Esophagus squamous epithelium (tissue), 5 donors: Measurements from ENCODE around the gene CMTM3. TPM values are rescaled to one million over a fixed set of nuclear protein-coding genes. Genes with fewer than 3 reads are reported as not detected.
"Not testable (repeated sequence)": the region's sequence is repeated elsewhere in the genome, so short reads cannot be mapped to it uniquely, and the experiment has no call there.

Experiments
- DNase-seq: peaks from one replicate; lab custom pipeline; 2025; lab: John Stamatoyannopoulos, UW
- H3K27ac ChIP-seq, 4 donors: fragments of 200-600 bp; sonication (generic); one replicate each; pipeline ENCODE4 v1.5.1; 2016 to 2019; ENCODE audit warnings: mild to moderate bottlenecking in 1 of 4
- H3K27me3 ChIP-seq, 4 donors: fragments of 200-600 bp; sonication (generic); 1 replicate in 3 of 4; 2 replicates in 1 of 4; pipeline versions ENCODE4 v1.5.1 to v1.6.0; 2017 to 2021; ENCODE audit warnings: antibody characterized with exemption in 1 of 4
- H3K36me3 ChIP-seq, 3 donors: fragments of 200-600 bp; sonication (generic); one replicate each; pipeline ENCODE4 v1.5.1; 2016 to 2019
- H3K4me1 ChIP-seq, 3 donors: fragments of 200-600 bp; sonication (generic); one replicate each; pipeline ENCODE4 v1.5.1; 2017 to 2019
- H3K4me3 ChIP-seq, 4 donors: fragments of 200-600 bp; sonication (generic); 1 replicate in 3 of 4; 2 replicates in 1 of 4; pipeline ENCODE4 v1.5.1; 2016 to 2019; ENCODE audit warnings: mild to moderate bottlenecking in 2 of 4, moderate library complexity in 1 of 4
- H3K9me3 ChIP-seq, 3 donors: fragments of 200-600 bp; sonication (generic); one replicate each; pipeline ENCODE4 v1.5.1; 2016 to 2019
- CTCF ChIP-seq, 6 experiments: fragments of 450-650 bp in 4 of 6; fragments of 200-600 bp in 2 of 6; sonication (generic) in 2 of 6; IDR thresholded peaks; one replicate each; pipeline ENCODE4 v1.5.1; 2016 to 2019; ENCODE audit warnings: antibody characterized with exemption in 6 of 6, mild to moderate bottlenecking in 4 of 6, moderate library complexity in 4 of 6
- POLR2A ChIP-seq, 4 donors: fragments of 450-650 bp; IDR thresholded peaks; one replicate each; pipeline ENCODE4 v1.6.1; 2017; ENCODE audit warnings: antibody characterized with exemption in 4 of 4, mild to moderate bottlenecking in 4 of 4, moderate library complexity in 3 of 4
- WGBS, 2 donors: methylation state at CpG; one replicate each; pipeline ENCODE4 v1.1.5; 2018; 5-methylcytosine and 5-hydroxymethylcytosine counted together
- intact Hi-C: fragments of 100-400 bp; cut with DNase I; formaldehyde crosslinking; loops from one replicate; pipeline ENCODE4 v1.15.0; 2022
- small RNA-seq, 4 donors: library from RNA; depleted of rRNA; stranded (forward); fragments of <200 nt; gene quantifications; one replicate each; pipeline ENCODE3, GENCODE V24; 2016
- total RNA-seq, 4 donors: library from RNA; depleted of rRNA; stranded (reverse); fragments of >200 nt; gene quantifications; one replicate each; pipeline ENCODE4 v1.1.0, GENCODE V29; 2016
- donor health status: DM: yes; HTN: yes; CAD: no.

Gene CMTM3
- total RNA-seq, 4 donors from 2014 or later = 4.0 to 19.6 (median 8.9) TPM

DNA sequence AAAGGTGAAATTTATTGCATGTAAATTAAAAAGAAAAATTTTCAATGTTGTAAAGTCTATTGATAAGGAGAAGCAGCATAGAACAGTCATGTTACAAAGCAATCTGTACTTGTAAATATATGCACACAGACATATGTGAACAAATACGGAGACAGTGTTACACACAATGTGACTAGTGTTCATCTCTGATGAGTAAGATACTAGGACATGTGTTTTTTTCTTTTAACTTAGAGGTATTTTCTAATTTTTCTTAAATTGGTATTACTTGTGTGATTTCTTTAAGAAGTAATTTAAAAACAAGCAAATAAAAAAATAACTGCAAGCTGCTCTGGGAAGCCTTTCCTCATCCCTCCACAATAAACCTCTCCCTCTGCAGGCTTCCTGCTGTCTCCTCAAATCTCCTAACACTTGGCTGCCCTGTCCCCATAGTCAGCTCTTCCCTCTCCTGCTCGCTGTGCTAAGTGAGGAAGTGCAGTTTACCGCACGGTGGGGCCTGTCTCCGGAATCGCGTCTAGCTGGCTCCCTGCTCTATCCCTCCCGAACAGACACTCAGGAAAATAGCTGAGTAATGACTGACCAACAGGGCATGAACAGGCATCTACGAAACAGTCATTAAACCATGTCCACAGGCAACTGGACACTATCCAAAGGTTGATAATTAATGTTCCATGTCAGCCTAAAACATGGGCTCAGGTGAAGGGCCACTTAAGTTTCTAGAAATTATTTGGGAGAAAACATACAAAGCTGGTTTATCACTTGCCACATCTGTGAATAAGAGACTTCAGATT is 56.1 kb downstream of the CMTM3 start:
- DNase-seq = no peak
- Histone ChIP-seq H3K4me3 (no peak overlapping the region), H3K36me3 (no peaks in the 10 kb centered on the region), H3K9me3 (no peaks in the 10 kb centered on the region), H3K4me1 (peaks cover 7 to 40% (median 20%) of the 10 kb centered on the region in 3 donors), H3K27me3 (no peaks in the 10 kb centered on the region), H3K27ac (peak overlapping the region; percentile 40 to 73 (median 71))
- WGBS, 2 donors = 9 to 20% methylated on average over 9 of the region's 9 CpGs
- TF ChIP-seq POLR2A (IDR thresholded peaks at IDR 0.05) (no peak), CTCF (IDR thresholded peaks at IDR 0.05) (peak in 2 of 6 experiments; percentile 7 to 18)
- intact Hi-C loops = no loop called here

DNA sequence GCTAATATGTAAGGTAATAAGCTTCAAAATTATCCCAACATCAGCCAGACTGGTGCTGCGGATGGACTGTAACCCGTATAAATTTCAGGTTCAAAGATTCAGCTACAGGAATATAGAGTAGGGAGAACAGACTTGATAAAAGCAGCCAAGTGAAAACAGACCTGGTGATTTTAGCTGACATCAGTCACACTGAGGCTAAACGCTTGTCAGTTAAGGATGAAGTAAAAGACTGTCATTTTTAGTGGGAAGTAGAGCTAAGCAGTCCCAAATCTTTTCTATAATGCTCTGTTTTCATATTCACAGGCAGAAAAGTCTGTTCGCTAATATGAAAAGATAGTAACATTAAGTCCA is 56.7 kb downstream of the CMTM3 start:
- Histone ChIP-seq H3K4me1 (peaks cover 7 to 40% (median 20%) of the 10 kb centered on the region in 3 donors), H3K9me3 (no peaks in the 10 kb centered on the region), H3K36me3 (no peaks in the 10 kb centered on the region), H3K27me3 (no peaks in the 10 kb centered on the region), H3K27ac (peak overlapping the region; percentile 40 to 73 (median 71)), H3K4me3 (no peak overlapping the region)
- intact Hi-C loops = no loop called here
- TF ChIP-seq POLR2A (IDR thresholded peaks at IDR 0.05) = no peak
- DNase-seq = no peak
- 62 to 74% methylated on average over 4 of the region's 4 CpGs for whole genome bisulfite sequencing, 2 donors

DNA sequence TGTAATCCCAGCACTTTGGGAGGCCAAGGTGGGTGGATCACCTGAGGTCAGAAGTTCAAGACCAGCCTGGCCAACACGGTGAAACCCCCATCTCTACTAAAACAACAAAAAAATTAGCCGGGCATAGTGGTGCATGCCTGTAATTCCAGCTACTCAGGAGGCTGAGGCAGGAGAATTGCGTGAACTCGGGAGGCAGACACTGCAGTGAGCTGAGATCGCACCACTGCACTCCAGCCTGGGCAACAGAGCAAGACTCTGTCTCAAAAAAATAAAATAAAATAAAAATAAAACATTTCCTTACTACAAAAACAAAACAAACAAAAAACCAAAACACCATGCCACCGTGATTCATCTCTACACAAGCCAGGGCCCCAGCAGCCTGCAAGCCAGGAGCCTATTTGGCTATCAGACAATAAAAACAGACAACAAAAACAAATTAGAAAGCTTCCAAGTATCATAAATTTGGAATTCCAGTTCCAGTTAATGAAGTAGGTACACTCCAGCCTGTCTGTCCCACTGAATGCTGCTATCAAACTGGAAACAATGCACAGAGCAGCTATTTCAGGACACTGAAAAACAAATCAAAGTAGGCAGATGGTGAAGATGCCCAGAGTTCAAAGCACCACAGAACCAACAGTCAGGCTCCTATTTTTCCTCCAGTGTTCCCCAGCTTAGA is 57.3 kb downstream of the CMTM3 start:
- H3K27me3 ChIP-seq, intact Hi-C loops, DNase-seq, H3K36me3 ChIP-seq, H3K9me3 ChIP-seq, H3K4me3 ChIP-seq: not testable (repeated sequence)
- Histone ChIP-seq H3K27ac (peak overlapping the region in 2 of 4 donors; percentile 73), H3K4me1 (peaks cover 7 to 40% (median 20%) of the 10 kb centered on the region in 3 donors)
- WGBS, 2 donors = 65 to 67% methylated on average over 6 of the region's 6 CpGs

DNA sequence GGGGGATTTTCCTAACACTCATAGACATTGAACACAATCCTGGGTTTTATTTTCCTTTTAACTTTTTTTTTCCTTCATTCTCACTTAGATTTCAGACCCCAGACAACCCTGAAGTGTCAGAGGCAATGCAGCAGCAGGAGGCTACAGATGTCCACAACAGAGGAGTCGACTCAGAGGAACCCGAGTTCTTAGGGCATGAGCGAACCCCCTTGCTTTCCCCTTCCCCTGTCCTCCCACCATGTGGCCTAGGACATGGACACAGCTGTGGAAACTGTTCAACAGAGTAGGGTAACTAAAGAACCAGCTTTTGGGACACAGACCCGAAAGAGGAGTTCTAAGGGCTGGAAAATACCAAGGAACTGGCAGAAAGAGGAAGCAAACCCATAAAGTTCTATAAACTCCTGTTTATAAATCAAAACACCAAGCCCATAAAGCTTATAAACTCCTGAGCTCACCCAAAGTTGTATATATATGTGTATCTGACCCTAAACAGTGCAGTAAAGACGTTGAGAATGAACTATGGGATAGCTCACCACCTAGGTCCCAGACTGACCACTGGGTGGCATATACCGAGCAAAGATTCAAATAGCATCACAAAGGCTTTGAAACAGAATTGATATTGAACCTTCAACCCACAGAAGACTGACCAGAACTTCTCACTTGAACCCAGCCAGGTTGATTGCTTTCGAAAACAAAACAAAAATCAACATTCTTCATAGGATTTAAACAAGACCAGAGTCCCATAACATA is 58.1 kb downstream of the CMTM3 start:
- no peak for DNase-seq
- 62 to 63% methylated on average over 7 of the region's 7 CpGs for WGBS, 2 donors
- peak overlapping the region in 1 of 4 donors; percentile 5 for H3K27ac ChIP-seq
- peak in 5 of 6 experiments; percentile 8 to 39 (median 32) for TF ChIP-seq CTCF (IDR thresholded peaks at IDR 0.05)
- TF ChIP-seq POLR2A (IDR thresholded peaks at IDR 0.05) = no peak
- intact Hi-C loops = no loop called here
- no peak overlapping the region for H3K4me3 ChIP-seq
- H3K36me3 ChIP-seq = no peaks in the 10 kb centered on the region
- no peaks in the 10 kb centered on the region for H3K9me3 ChIP-seq
- no peaks in the 10 kb centered on the region for H3K27me3 ChIP-seq
- peaks cover 7 to 40% (median 20%) of the 10 kb centered on the region in 3 donors for H3K4me1 ChIP-seq

Small RNA genes lying within 50 kb of the gene (small RNA-seq; reads per million reads assigned to genes)
- 0 reads per million in 4 donors for gene CKLF-CMTM1

Other genes with a start within 250 kb of the CMTM3 start
- 10 to 100 TPM in 1 of 4 donors, 1 to 10 TPM in 3; 1.7 to 21.6 (median 8.0) TPM for gene CDH5, start 238.0 kb upstream of the CMTM3 start, total RNA-seq
- gene BEAN1, start 177.4 kb upstream of the CMTM3 start, total RNA-seq = 1 to 10 TPM in 1 of 4 donors, under 1 TPM in 2, not detected in 1; 0.23 to 1.8 (median 0.76) TPM
- gene TK2, start 54.6 kb upstream of the CMTM3 start, total RNA-seq = 10 to 100 TPM in 3 of 4 donors, 1 to 10 TPM in 1; 5.6 to 22.5 (median 13.5) TPM
- 10 to 100 TPM in 2 of 4 donors, 1 to 10 TPM in 2; 8.6 to 34.1 (median 16.9) TPM for gene CKLF, start 52.1 kb upstream of the CMTM3 start, total RNA-seq
- gene CMTM1, start 38.3 kb upstream of the CMTM3 start, total RNA-seq = 1 to 10 TPM in 2 of 4 donors, not detected in 2; 1.3 to 1.5 TPM
- gene CMTM2, start 25.2 kb upstream of the CMTM3 start, total RNA-seq = not detected
- 10 to 100 TPM; 13.7 to 24.0 (median 15.8) TPM for gene CMTM4, start 92.0 kb downstream of the CMTM3 start, total RNA-seq
- gene DYNC1LI2, start 146.9 kb downstream of the CMTM3 start, total RNA-seq = 100 to 1,000 TPM in 1 of 4 donors, 10 to 100 TPM in 3; 66.4 to 140 (median 86.2) TPM
- not detected for gene TERB1, start 196.9 kb downstream of the CMTM3 start, total RNA-seq
- 10 to 100 TPM; 31.4 to 74.7 (median 45.7) TPM for gene NAE1, start 226.3 kb downstream of the CMTM3 start, total RNA-seq
- not detected for gene CA7, start 239.7 kb downstream of the CMTM3 start, total RNA-seq